Suppressor macrophage treated with lipopolysaccharide for 4 hours (primary cell): Measurements from ENCODE around the gene TNRC6B.

ENCODE experiments used
- DNase-seq: peaks from one replicate; pipeline ENCODE4 v3.0.0-alpha.2; 2020

The TNRC6B gene

DNA sequence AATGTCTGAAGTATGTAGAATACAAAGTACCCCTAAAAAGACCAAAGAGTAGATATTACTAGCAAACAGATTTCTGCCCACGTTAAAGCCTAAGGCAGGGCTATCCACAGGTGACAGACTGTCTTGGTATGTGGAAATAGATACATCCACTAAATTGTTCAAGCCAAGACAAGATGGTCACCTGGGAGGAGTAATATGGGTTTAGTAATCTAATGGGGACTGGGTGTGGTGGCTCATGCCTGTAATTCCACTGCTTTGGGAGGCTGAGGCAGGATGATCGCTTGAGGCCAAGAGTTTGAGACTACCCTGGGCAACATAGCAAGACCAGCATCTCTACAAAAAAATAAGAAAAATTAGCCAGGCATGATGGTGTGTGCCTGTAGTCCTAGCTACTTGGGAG lies 200.2 kb downstream of the TNRC6B start:
- DNase-seq: no peak

DNA sequence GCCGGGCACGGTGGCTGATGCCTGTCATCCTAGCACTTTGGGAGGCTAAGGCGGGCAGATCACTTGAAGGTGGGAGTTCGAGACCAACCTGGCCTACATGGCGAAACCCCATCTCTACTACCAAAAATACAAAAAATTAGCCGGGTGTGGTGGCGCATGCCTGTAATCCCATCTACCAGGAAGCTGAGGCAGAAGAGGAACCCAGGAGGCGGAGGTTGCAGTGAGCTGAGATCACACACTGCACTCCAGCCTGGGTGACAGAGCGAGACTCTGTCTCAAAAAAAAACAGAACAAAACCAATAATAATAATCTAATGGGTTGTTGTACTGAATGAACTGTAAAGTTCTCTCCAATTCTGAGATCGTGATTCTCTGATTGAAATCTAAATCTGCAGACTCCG lies 200.7 kb downstream of the TNRC6B start:
- DNase-seq: peak; percentile 31

DNA sequence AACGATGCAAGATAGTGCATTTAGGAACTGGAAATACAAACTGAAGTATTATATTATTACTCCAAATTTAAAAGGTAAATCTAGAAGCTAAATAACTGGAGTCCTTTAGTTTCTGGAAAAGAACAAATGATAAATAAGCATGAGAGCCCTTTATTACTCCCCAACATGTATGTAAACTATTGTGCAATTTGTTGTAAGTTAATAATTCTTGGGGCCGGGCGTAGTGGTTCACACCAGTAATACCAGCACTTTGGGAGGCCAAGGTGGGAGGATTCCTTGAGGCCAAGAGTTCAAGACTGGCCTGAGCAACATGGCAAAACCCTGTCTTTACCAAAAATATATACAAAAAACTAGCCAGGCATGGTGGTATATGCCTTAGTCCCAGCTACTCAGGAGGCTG lies 203.7 kb downstream of the TNRC6B start:
- DNase-seq: no peak

DNA sequence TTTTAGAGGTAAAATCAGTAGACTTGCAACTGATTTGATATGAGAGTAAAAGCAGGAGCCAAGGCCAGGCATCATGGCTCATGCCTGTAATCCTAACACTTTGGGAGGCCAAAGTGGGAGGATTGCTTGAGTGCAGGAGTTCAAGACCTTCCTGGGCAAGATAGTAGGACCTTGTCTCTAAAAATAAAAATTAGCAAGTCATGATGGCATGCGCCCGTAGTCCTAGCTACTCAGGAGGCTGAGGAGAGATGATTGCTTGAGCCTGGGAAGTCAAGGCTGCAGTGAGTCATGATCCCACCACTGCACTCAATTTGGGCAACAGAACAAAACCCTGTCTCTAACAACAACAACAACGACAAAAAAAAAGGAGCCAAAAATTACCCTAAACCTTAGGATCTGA lies 206.2 kb downstream of the TNRC6B start:
- DNase-seq: peak; percentile 16

DNA sequence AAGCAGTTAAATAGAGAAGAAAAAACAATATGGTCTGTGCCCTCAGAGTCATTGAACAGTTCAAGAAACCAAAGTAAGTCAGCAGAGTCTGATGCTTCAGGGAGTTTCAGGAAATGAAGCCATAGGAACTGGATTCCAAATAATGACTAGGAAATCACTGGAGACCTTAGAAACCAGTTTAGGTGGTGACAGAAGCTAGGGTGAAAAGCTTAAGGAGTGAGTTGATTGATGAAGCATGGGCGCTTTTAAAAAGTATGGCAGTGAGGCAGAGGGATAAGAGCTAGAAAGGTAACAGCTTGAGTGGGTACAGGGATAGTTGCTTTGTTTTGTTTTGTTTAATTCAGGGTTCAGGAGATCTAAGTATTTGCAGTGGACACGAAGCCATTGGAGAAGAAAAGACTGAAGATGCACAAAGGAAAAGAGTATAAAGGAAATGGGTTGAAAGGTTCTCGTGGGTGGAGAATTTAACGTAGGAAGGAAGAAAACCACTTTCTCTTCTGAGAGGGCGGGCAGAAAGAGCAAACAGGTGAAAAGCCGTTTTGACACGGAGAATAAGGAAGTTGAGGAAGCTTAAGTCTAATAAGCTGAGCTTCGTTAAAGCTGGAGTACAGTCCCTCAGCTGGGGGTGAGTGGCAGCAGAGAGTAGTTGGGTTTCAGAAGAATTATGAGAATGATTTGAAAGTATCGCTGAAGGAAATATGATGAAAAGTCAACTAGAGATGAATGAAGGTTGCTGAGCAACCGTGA lies 207.5 kb downstream of the TNRC6B start:
- DNase-seq: peak; percentile 36
